Parietal lobe (tissue), 1 donor: ENCODE data around the gene GIMD1. TPM values are rescaled to one million over a fixed set of nuclear protein-coding genes. Genes with fewer than 3 reads are reported as not detected.

Experiments
- total RNA-seq: library from RNA; depleted of rRNA; stranded (reverse); fragments of >200 nt; gene quantifications from one replicate; pipeline ENCODE4 v1.2.3, GENCODE V29; 2014

The GIMD1 gene
- total RNA-seq, result not detected

DNA sequence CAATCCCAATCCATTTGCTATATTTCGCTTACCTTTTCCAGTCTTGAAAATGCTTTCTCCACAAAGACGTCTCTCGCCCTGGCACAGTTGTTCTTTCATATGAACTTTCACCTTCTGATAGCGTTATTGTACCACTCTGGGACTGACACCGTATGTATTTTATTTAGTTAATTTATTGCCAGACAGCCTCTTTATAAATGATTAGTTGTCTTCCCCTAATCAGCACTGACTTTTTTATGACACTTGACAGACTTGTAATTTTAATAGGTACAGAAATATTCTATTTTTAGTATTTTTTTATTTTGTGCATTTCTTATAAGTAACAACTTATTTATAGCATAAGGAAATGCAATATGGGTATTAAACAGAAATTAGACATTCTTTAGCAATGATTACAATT, at the start of gene GIMD1:
GIMD1 (minus strand) TSS at position 101 of the 400 bp plus-strand sequence. CDS start 1,343 bp downstream, outside the sequence.

DNA sequence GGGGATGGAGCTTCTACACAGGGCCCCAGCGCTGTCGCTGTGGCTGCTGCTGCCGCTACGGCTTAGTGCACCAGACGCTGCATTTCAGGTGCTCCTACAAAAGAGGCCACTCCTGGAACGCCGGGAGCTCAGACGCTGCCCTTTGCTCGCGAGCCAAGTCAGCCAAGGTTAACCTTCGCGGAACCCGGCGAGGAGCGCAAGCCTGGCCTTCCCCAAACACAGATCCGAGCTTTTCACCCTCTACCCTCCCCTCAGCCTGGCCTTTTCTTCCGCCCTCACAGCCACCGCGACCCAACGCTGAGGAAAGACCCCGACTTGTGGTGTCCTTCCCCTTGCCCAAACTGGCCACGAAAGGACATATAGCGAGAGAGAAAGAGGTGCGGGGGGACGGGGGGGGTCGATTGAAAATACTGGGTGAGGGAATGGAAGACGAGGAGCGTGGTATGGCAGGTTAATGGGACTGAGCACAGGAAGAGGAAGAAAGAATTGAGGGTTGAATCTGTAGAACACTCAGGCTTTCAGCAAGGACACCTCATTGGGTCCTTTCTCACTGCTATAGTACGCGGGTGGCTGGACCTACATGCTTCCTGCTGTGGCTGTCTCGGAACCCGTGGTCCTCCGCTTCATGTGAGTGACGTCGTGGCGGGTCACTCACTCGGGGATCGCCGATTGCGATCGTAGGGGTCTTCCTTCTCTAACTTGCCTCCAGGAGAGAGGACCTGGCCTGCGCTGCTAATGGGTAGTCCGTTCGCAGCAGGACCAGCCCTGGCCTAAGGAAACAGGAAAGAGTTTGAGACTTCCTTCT, 52.4 kb downstream of the GIMD1 start, which contains the start of the genes AIMP1 and TBCK:
AIMP1 (plus strand) TSS at position 583 of the 805 bp plus-strand sequence. CDS start 8,460 bp downstream, outside the sequence.
TBCK (minus strand) TSS at position 242 of the 805 bp plus-strand sequence. CDS start 7,249 bp downstream, outside the sequence.

Other genes starting within 250 kb of the GIMD1 start
- 147 TPM for gene TBCK, start 52.6 kb downstream of the GIMD1 start, total RNA-seq
- 20.3 TPM for gene AIMP1, start 52.2 kb downstream of the GIMD1 start, total RNA-seq